IMR-90 (cell line): Measurements from ENCODE around the gene MAPKAPK2. TPM values are rescaled to one million over a fixed set of nuclear protein-coding genes. Genes with fewer than 3 reads are reported as not detected.

ENCODE experiments used
- ATAC-seq: fragments of 200-7000 bp; cut with Tn5 transposase; 2 replicates; pipeline ENCODE4 v1.9.1; 2020; ENCODE audit warnings: low read depth, mild to moderate bottlenecking, moderate library complexity
- BruUV-seq: library from RNA; stranded (reverse); fragments of 400-500 nt; replicated peaks from 2 replicates; lab custom pipeline; 2021; lab: Mats Ljungman, UMichigan
- CTCF ChIA-PET: fragments of 300-600 bp; formaldehyde crosslinking; extraction: SDS; loops from one replicate; lab custom pipeline; 2021; ENCODE audit warnings: antibody characterized with exemption; lab: Yijun Ruan, JAX
- POLR2A ChIA-PET: fragments of 300-600 bp; sonication (Branson Sonifier 250); formaldehyde crosslinking; loops from one replicate; lab custom pipeline; 2022; ENCODE audit warnings: antibody characterized with exemption; ENCODE audit not compliant: unreplicated experiment; lab: Charles Lee
- DNase-seq: peaks from one replicate; pipeline ENCODE4 v3.0.0; 2013
- H2AFZ ChIP-seq: replicated peaks from 2 replicates; pipeline ENCODE3; 2013; ENCODE audit warnings: low read length, mild to moderate bottlenecking; ENCODE audit not compliant: poor library complexity
- H2AK5ac ChIP-seq: 2 replicates; pipeline ENCODE4 v1.6.1; 2013; ENCODE audit warnings: low read depth, low read length, inconsistent platforms
- H2AK9ac ChIP-seq: replicated peaks from 2 replicates; pipeline ENCODE3; 2013; ENCODE audit warnings: mild to moderate bottlenecking, low read depth, low read length, moderate library complexity; ENCODE audit not compliant: poor library complexity
- H2BK120ac ChIP-seq: 2 replicates; pipeline ENCODE4 v1.6.1; 2013; ENCODE audit warnings: low read depth, low read length, inconsistent platforms
- H2BK15ac ChIP-seq: 3 replicates; pipeline ENCODE4 v1.6.1; 2013; ENCODE audit warnings: low read depth, low read length, inconsistent platforms
- H2BK20ac ChIP-seq: 2 replicates; pipeline ENCODE4 v1.6.1; 2013; ENCODE audit warnings: low read depth, mild to moderate bottlenecking, inconsistent platforms, low read length, moderate library complexity
- H2BK5ac ChIP-seq: 2 replicates; pipeline ENCODE4 v1.6.1; 2013; ENCODE audit warnings: mild to moderate bottlenecking, low read depth, low read length, inconsistent platforms; ENCODE audit not compliant: poor library complexity, severe bottlenecking
- H3K14ac ChIP-seq: replicated peaks from 2 replicates; pipeline ENCODE4 v1.6.1; 2013; ENCODE audit warnings: low read depth, low read length, inconsistent platforms
- H3K18ac ChIP-seq: 2 replicates; pipeline ENCODE4 v1.6.1; 2013; ENCODE audit warnings: low read depth, low read length, control low read depth
- H3K23ac ChIP-seq: 2 replicates; pipeline ENCODE4 v1.6.1; 2013; ENCODE audit warnings: low read depth, low read length, inconsistent platforms
- H3K27ac ChIP-seq: 2 replicates; pipeline ENCODE4 v1.5.1; 2013; ENCODE audit warnings: mild to moderate bottlenecking, control low read depth, low read length; ENCODE audit not compliant: insufficient read depth
- H3K27me3 ChIP-seq: 2 replicates; pipeline ENCODE4 v1.6.1; 2013; ENCODE audit warnings: low read length; ENCODE audit not compliant: control insufficient read depth, insufficient read depth
- H3K36me3 ChIP-seq: 2 replicates; pipeline ENCODE4 v1.6.1; 2013; ENCODE audit warnings: low read length, mixed read lengths; ENCODE audit not compliant: control insufficient read depth, insufficient read depth
- H3K4ac ChIP-seq: 2 replicates; pipeline ENCODE4 v1.6.1; 2013; ENCODE audit warnings: low read depth, low read length, inconsistent platforms
- H3K4me1 ChIP-seq: 2 replicates; pipeline ENCODE4 v1.6.1; 2013; ENCODE audit warnings: low read length, mixed read lengths; ENCODE audit not compliant: control insufficient read depth, insufficient read depth
- H3K4me2 ChIP-seq: 2 replicates; pipeline ENCODE4 v1.6.1; 2013; ENCODE audit warnings: low read depth, mild to moderate bottlenecking, control low read depth, low read length, moderate library complexity
- H3K4me3 ChIP-seq: 2 replicates; pipeline ENCODE4 v1.5.1; 2013; ENCODE audit warnings: low read depth, mild to moderate bottlenecking, control low read depth, low read length, moderate library complexity; ENCODE audit not compliant: insufficient read depth
- H3K56ac ChIP-seq: 2 replicates; pipeline ENCODE4 v1.6.1; 2013; ENCODE audit warnings: low read length, inconsistent platforms; ENCODE audit not compliant: insufficient read depth; ENCODE audit errors: extremely low read depth
- H3K79me1 ChIP-seq, 2 experiments: 2 replicates each; pipeline ENCODE4 v1.6.1; 2013; ENCODE audit warnings: low read length in 2 of 2, inconsistent platforms in 1 of 2, low read depth in 1 of 2
- H3K9ac ChIP-seq: 2 replicates; pipeline ENCODE4 v1.6.1; 2013; ENCODE audit warnings: low read depth, low read length, control low read depth
- H3K9me1 ChIP-seq: 2 replicates; pipeline ENCODE4 v1.6.1; 2013; ENCODE audit warnings: low read length, inconsistent platforms; ENCODE audit not compliant: insufficient read depth
- H3K9me3 ChIP-seq: 2 replicates; pipeline ENCODE4 v1.6.1; 2013; ENCODE audit warnings: low read length; ENCODE audit not compliant: control insufficient read depth, insufficient read depth
- H4K20me1 ChIP-seq: 2 replicates; pipeline ENCODE4 v1.6.1; 2013; ENCODE audit warnings: low read length, inconsistent platforms; ENCODE audit not compliant: insufficient read depth
- H4K5ac ChIP-seq: 2 replicates; pipeline ENCODE4 v1.6.1; 2013; ENCODE audit warnings: mild to moderate bottlenecking, low read depth, low read length, control low read depth
- H4K8ac ChIP-seq, 2 experiments: 2 replicates each; pipeline ENCODE4 v1.6.1; 2013; ENCODE audit warnings: low read depth in 2 of 2, low read length in 2 of 2, control low read depth in 1 of 2, inconsistent platforms in 1 of 2
- H4K91ac ChIP-seq: 2 replicates; pipeline ENCODE4 v1.6.1; 2013; ENCODE audit warnings: low read depth, low read length, inconsistent platforms; ENCODE audit not compliant: insufficient read depth
- BHLHE40 ChIP-seq: fragments of 150-350 bp; IDR thresholded peaks from 2 replicates; pipeline ENCODE4 v1.6.1; 2016; ENCODE audit warnings: mild to moderate bottlenecking, low read depth, low read length
- CEBPB ChIP-seq: IDR thresholded peaks from 2 replicates; pipeline ENCODE4 v1.6.1; 2012; ENCODE audit warnings: low read depth, low read length, improper control_type of control experiment
- CHD1 ChIP-seq: IDR thresholded peaks from 2 replicates; pipeline ENCODE4 v1.6.1; 2012; ENCODE audit warnings: low read depth, low read length, improper control_type of control experiment
- CTCF ChIP-seq: conservative IDR thresholded peaks from 2 replicates; pipeline ENCODE4 v1.5.1; 2012; ENCODE audit warnings: mild to moderate bottlenecking, low read depth, low read length, improper control_type of control experiment
- FOS ChIP-seq: fragments of 150-350 bp; IDR thresholded peaks from 2 replicates; pipeline ENCODE4 v1.6.1; 2016; ENCODE audit warnings: low read depth, low read length
- MAFK ChIP-seq: IDR thresholded peaks from 2 replicates; pipeline ENCODE4 v1.6.1; 2012; ENCODE audit warnings: low read depth, low read length, improper control_type of control experiment
- MAZ ChIP-seq: IDR thresholded peaks from 2 replicates; pipeline ENCODE4 v1.6.1; 2012; ENCODE audit warnings: low read depth, mild to moderate bottlenecking, low read length, improper control_type of control experiment, moderate library complexity, borderline replicate concordance
- MXI1 ChIP-seq: IDR thresholded peaks from 2 replicates; pipeline ENCODE4 v1.6.1; 2012; ENCODE audit warnings: low read depth, mild to moderate bottlenecking, low read length, moderate library complexity, borderline replicate concordance
- NFE2L2 ChIP-seq: fragments of 150-350 bp; IDR thresholded peaks from 2 replicates; pipeline ENCODE4 v1.6.1; 2016; ENCODE audit warnings: low read depth, mild to moderate bottlenecking, low read length
- POLR2A ChIP-seq: IDR thresholded peaks from 2 replicates; pipeline ENCODE4 v1.6.1; 2012; ENCODE audit warnings: mild to moderate bottlenecking, low read depth, low read length
- RAD21 ChIP-seq: IDR thresholded peaks from 2 replicates; pipeline ENCODE4 v1.6.1; 2012; ENCODE audit warnings: low read length, improper control_type of control experiment
- RCOR1 ChIP-seq: IDR thresholded peaks from 2 replicates; pipeline ENCODE4 v1.6.1; 2012; ENCODE audit warnings: mild to moderate bottlenecking, low read length, improper control_type of control experiment; ENCODE audit not compliant: insufficient replicate concordance
- RFX5 ChIP-seq: IDR thresholded peaks from 2 replicates; pipeline ENCODE4 v1.8.0; 2012; ENCODE audit warnings: low read depth, mild to moderate bottlenecking, low read length, moderate library complexity
- SMC3 ChIP-seq: fragments of 150-350 bp; IDR thresholded peaks from 2 replicates; pipeline ENCODE4 v1.6.1; 2016; ENCODE audit warnings: low read depth, mild to moderate bottlenecking, antibody characterized with exemption, low read length, moderate library complexity
- USF2 ChIP-seq: fragments of 150-350 bp; IDR thresholded peaks from 2 replicates; pipeline ENCODE4 v1.6.1; 2017; ENCODE audit warnings: mild to moderate bottlenecking, antibody characterized with exemption, low read length, low read depth
- WGBS, 2 experiments: methylation state at CpG; one replicate each; pipeline versions ENCODE4 v1.1.5 to v1.1.7; 2013; ENCODE audit warnings: missing lambda C conversion rate in 2 of 2; ENCODE audit not compliant: insufficient read length in 1 of 2; ENCODE audit errors: extremely low coverage in 2 of 2; 5-methylcytosine and 5-hydroxymethylcytosine counted together
- dilution Hi-C: fragments of 300-500 bp; cut with HindIII; formaldehyde crosslinking; loops from one replicate; pipeline ENCODE4 v1.14.3; 2018; ENCODE audit warnings: low sequenced_read_pairs; ENCODE audit not compliant: unreplicated experiment
- in situ Hi-C: fragments of 300-500 bp; cut with MboI; formaldehyde crosslinking; loops from 3 replicates; pipeline ENCODE4 v1.14.3; 2019; ENCODE audit warnings: low sequenced_read_pairs, inconsistent platforms, mixed read lengths
- intact Hi-C: fragments of 100-400 bp; cut with micrococcal nuclease; formaldehyde crosslinking; loops from 2 replicates; pipeline ENCODE4 v1.10.0; 2022
- polyA plus RNA-seq, 3 experiments: library from polyadenylated mRNA; depleted of rRNA; stranded (reverse); fragments of >200 nt; gene quantifications; 2 replicates each; pipeline ENCODE4 v1.2.3, GENCODE V29; 2012; ENCODE audit warnings: low replicate concordance in 1 of 3
- total RNA-seq: library from RNA; depleted of rRNA; stranded (reverse); fragments of >200 nt; gene quantifications from 2 replicates; pipeline ENCODE4 v1.2.3, GENCODE V29; 2012
- TF ChIP-seq, protein P1 (sequence below): fragments of 150-350 bp; IDR thresholded peaks from 2 replicates; pipeline ENCODE4 v1.6.1; 2016; ENCODE audit warnings: low read depth, mild to moderate bottlenecking, low read length, moderate library complexity, borderline replicate concordance

Gene MAPKAPK2
- total and polyA plus RNA-seq, 2 of the 4 experiments (the other 2 are of a cell fraction), result 56.5 to 66.4 TPM

- no peak for DNase-seq
- Histone ChIP-seq H3K4me3 (no peak overlapping the region), H2BK20ac (no peak overlapping the region), H3K27me3 (peaks cover 5% of the 10 kb centered on the region), H4K5ac (no peak overlapping the region), H3K36me3 (no peaks in the 10 kb centered on the region), H3K18ac (no peak overlapping the region), H3K14ac (no peak overlapping the region), H3K9me1 (no peaks in the 10 kb centered on the region; the same call in none of the 2 replicates), H3K4me2 (no peak overlapping the region), H3K9me3 (peaks cover 2% of the 10 kb centered on the region; the same call in 1 of the 2 replicates), H4K91ac (no peak overlapping the region), H3K23ac (no peak overlapping the region), H3K27ac (no peak overlapping the region), H3K9ac (no peak overlapping the region), H4K20me1 (peaks cover 3% of the 10 kb centered on the region; the same call in 1 of the 2 replicates), H2BK5ac (no peak overlapping the region), H2BK15ac (no peak overlapping the region), H3K4ac (no peak overlapping the region), H2AK9ac (no peak overlapping the region), H2AK5ac (no peak overlapping the region), H3K4me1 (peaks cover 2% of the 10 kb centered on the region; the same call in 1 of the 2 replicates), H3K56ac (no peak overlapping the region), H2BK120ac (no peak overlapping the region), H4K8ac (no peak overlapping the region), H3K79me1 (0 out of 4 replicates have a peak, but pooled peaks cover 0 to 6% of the 10 kb centered on the region in 2 experiments), H2AFZ (no peak overlapping the region)
- CTCF ChIA-PET, result interaction anchor here (1.8 kb wide), 1 partner anchor 22 kb away, joined by 4 read pairs; the partner anchor contains the start of gene DYRK3
- ATAC-seq, result no peak
- in situ Hi-C loops (no loop called here), dilution Hi-C loops (no loop called here), intact Hi-C loops (no loop called here)
- POLR2A ChIA-PET, result no interaction called here
- WGBS, 2 experiments, result no CpG with 5 or more reads among the region's 3 CpGs
- TF ChIP-seq MXI1, result no peak
- no peak for TF ChIP-seq CEBPB
- TF ChIP-seq BHLHE40, result no peak
- no peak for TF ChIP-seq NFE2L2
- TF ChIP-seq MAZ, result no peak
- TF ChIP-seq MAFK, result no peak
- no peak for TF ChIP-seq RAD21
- TF ChIP-seq RFX5, result no peak
- no peak for TF ChIP-seq RCOR1
- no peak for TF ChIP-seq USF2
- TF ChIP-seq CHD1, result no peak
- TF ChIP-seq FOS, result no peak
- no peak for TF ChIP-seq POLR2A
- TF ChIP-seq, protein P1, sequence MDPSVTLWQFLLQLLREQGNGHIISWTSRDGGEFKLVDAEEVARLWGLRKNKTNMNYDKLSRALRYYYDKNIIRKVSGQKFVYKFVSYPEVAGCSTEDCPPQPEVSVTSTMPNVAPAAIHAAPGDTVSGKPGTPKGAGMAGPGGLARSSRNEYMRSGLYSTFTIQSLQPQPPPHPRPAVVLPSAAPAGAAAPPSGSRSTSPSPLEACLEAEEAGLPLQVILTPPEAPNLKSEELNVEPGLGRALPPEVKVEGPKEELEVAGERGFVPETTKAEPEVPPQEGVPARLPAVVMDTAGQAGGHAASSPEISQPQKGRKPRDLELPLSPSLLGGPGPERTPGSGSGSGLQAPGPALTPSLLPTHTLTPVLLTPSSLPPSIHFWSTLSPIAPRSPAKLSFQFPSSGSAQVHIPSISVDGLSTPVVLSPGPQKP, result no peak
- no peak for TF ChIP-seq SMC3
- TF ChIP-seq CTCF, result no peak
- no TSS peak for BruUV-seq
These were observed 27.8 kb upstream of the MAPKAPK2 start for GRCh38 chr1:206656936-206657335.
